GM18507 (cell line): Measurements from ENCODE around the gene UBA3.

Source experiments
- DNase-seq: peaks from one replicate; pipeline ENCODE4 v3.0.0; 2011; ENCODE audit warnings: low read depth; ENCODE audit not compliant: insufficient read length; ENCODE audit errors: extremely low spot score
- FAIRE-seq: peaks from 2 replicates; lab custom pipeline; 2011; peaks lifted over from hg19 to GRCh38; lab: Jason Lieb, UNC

The UBA3 gene

GRCh38 chr3:69081583-69082262, 1.6 kb upstream of the UBA3 start:
- no peak for DNase-seq
- peak; percentile 78 for FAIRE-seq

- FAIRE-seq (peak; percentile 71), DNase-seq (no peak)
Observed at GRCh38 chr3:69079269-69080159, 651 bp downstream of the UBA3 start.

- DNase-seq (no peak), FAIRE-seq (peak; percentile 26)
Observed at GRCh38 chr3:69072928-69073327, 7.2 kb downstream of the UBA3 start.

GRCh38 chr3:69066121-69066520, 14.0 kb downstream of the UBA3 start:
- no peak for DNase-seq
- FAIRE-seq = no peak

GRCh38 chr3:69065318-69065964, 14.7 kb downstream of the UBA3 start:
- no peak for FAIRE-seq
- DNase-seq = no peak

GRCh38 chr3:69063636-69064035, 16.5 kb downstream of the UBA3 start:
- FAIRE-seq (no peak), DNase-seq (no peak)

GRCh38 chr3:69059688-69060087, 20.5 kb downstream of the UBA3 start:
- FAIRE-seq = no peak
- no peak for DNase-seq

GRCh38 chr3:69058947-69059224, 21.3 kb downstream of the UBA3 start:
- FAIRE-seq (no peak), DNase-seq (no peak)

- peak; percentile 84 for FAIRE-seq
- DNase-seq = no peak
Observed at GRCh38 chr3:69058180-69058946, 21.8 kb downstream of the UBA3 start.

- DNase-seq (no peak), FAIRE-seq (no peak)
Observed at GRCh38 chr3:69052472-69052898, 27.7 kb downstream of the UBA3 start.

- FAIRE-seq (peak; percentile 100), DNase-seq (peak; percentile 83)
Observed at GRCh38 chr3:69051756-69052471, 28.3 kb downstream of the UBA3 start, which contains the start of gene TMF1. Gene TMF1, minus strand, starts transcription at chr3:69052333. Its CDS starts 247 bp downstream, at chr3:69052086.

- FAIRE-seq (no peak), DNase-seq (no peak)
Observed at GRCh38 chr3:69048990-69049389, 31.2 kb downstream of the UBA3 start.

- FAIRE-seq = no peak
- no peak for DNase-seq
Observed at GRCh38 chr3:69044608-69045007, 35.6 kb downstream of the UBA3 start.

- FAIRE-seq = no peak
- DNase-seq = no peak
Observed at GRCh38 chr3:69033470-69033869, 46.7 kb downstream of the UBA3 start.

GRCh38 chr3:69032737-69033136, 47.4 kb downstream of the UBA3 start:
- FAIRE-seq = no peak
- no peak for DNase-seq

- FAIRE-seq = no peak
- DNase-seq = no peak
Observed at GRCh38 chr3:69032142-69032541, 48.0 kb downstream of the UBA3 start.

GRCh38 chr3:69031635-69032034, 48.5 kb downstream of the UBA3 start:
- DNase-seq = no peak
- FAIRE-seq = no peak

- no peak for FAIRE-seq
- DNase-seq = no peak
Observed at GRCh38 chr3:69020857-69021256, 59.3 kb downstream of the UBA3 start.

GRCh38 chr3:69020424-69020823, 59.7 kb downstream of the UBA3 start:
- no peak for FAIRE-seq
- no peak for DNase-seq
